H1 (cell line): ENCODE data around the gene SEC23IP. TPM values are rescaled to one million over a fixed set of nuclear protein-coding genes. Genes with fewer than 3 reads are reported as not detected.

Experiments
- ATF3 ChIP-seq: IDR thresholded peaks from 2 replicates; pipeline ENCODE4 v1.6.1; 2011; ENCODE audit warnings: low read depth, mild to moderate bottlenecking, low read length; ENCODE audit not compliant: insufficient read depth
- BCL11A ChIP-seq, 2 experiments: IDR thresholded peaks; one replicate each; pipeline ENCODE4 v1.6.1; 2011; ENCODE audit warnings: low read depth in 2 of 2, low read length in 2 of 2, mild to moderate bottlenecking in 2 of 2
- CHD7 ChIP-seq: fragments of 300-600 bp; sonication (generic); IDR thresholded peaks from 2 replicates; pipeline ENCODE4 v1.7.1; 2012; ENCODE audit warnings: low read length, moderate library complexity, mild to moderate bottlenecking, inconsistent platforms; ENCODE audit not compliant: insufficient replicate concordance
- E2F6 ChIP-seq: IDR thresholded peaks from 2 replicates; pipeline ENCODE4 v1.6.1; 2012; ENCODE audit warnings: inconsistent platforms
- HDAC6 ChIP-seq: IDR thresholded peaks from one replicate; pipeline ENCODE4 v1.7.1; 2012; ENCODE audit warnings: low read depth, mild to moderate bottlenecking, inconsistent platforms, low read length, moderate library complexity
- KDM4A ChIP-seq: IDR thresholded peaks from one replicate; pipeline ENCODE4 v1.7.1; 2012; ENCODE audit warnings: low read depth, mild to moderate bottlenecking, moderate library complexity, low read length, inconsistent platforms; ENCODE audit not compliant: severe bottlenecking
- POLR2A ChIP-seq, 2 experiments: IDR thresholded peaks; 1 replicate in 1 of 2; 2 replicates in 1 of 2; pipeline ENCODE4 v1.6.1; 2011; ENCODE audit warnings: low read depth in 2 of 2, low read length in 2 of 2, mild to moderate bottlenecking in 2 of 2; ENCODE audit errors: control extremely low read depth in 1 of 2
- RNF2 ChIP-seq: fragments of 200-900, 300-1000 bp; sonication (generic); IDR thresholded peaks from 2 replicates; pipeline ENCODE4 v1.7.1; 2016; ENCODE audit warnings: borderline replicate concordance, low read depth, mild to moderate bottlenecking, antibody characterized with exemption, low read length; ENCODE audit not compliant: poor library complexity, severe bottlenecking; ENCODE audit errors: missing control alignments
- SP1 ChIP-seq: IDR thresholded peaks from 2 replicates; pipeline ENCODE4 v1.6.1; 2011; ENCODE audit warnings: low read depth, low read length
- TAF7 ChIP-seq: optimal IDR thresholded peaks from 2 replicates; pipeline ENCODE3; 2011; ENCODE audit warnings: low read depth, mild to moderate bottlenecking, inconsistent platforms, low read length, moderate library complexity, borderline replicate concordance
- polyA plus RNA-seq, 7 experiments: library from polyadenylated mRNA; depleted of rRNA in 3 of 7; stranded (reverse) in 5 of 7; unstranded in 2 of 7; fragments of >200 nt in 5 of 7; fragments of 200-250 nt in 2 of 7; gene quantifications; 1 replicate in 5 of 7; 2 replicates in 1 of 7; 4 replicates in 1 of 7; pipeline versions ENCODE4 v1.2.1 to v1.2.3, GENCODE V29; 2011 to 2013; ENCODE audit warnings: missing spikeins in 2 of 7, mixed read lengths in 2 of 7
- total RNA-seq: library from RNA; stranded (reverse); fragmentation: NEBNext Ultra II Directional; extraction: Animal tissue kit (Norgen Biotek cat#: 25700); gene quantifications from 2 replicates; pipeline ENCODE4 v1.2.1, GENCODE V29; 2021

Gene SEC23IP
- total and polyA plus RNA-seq, 2 of the 8 experiments (the other 6 are each of a cell fraction or from before 2014, with no cell fraction given): 29.0 to 105 TPM

GRCh38 chr10:119962837-119963236 lies 70.3 kb downstream of the SEC23IP start (continued):
- TF ChIP-seq CHD7: no peak
- no peak for TF ChIP-seq POLR2A (IDR thresholded peaks at IDR 0.05; ENCODE audit: control extremely low read depth in 1 of 2, low read depth in 2 of 2, low read length in 2 of 2)
- TF ChIP-seq SP1: no peak
- no peak for TF ChIP-seq KDM4A
- TF ChIP-seq HDAC6: no peak
- no peak for TF ChIP-seq ATF3
- TF ChIP-seq E2F6: no peak
- no peak for TF ChIP-seq RNF2
- TF ChIP-seq BCL11A (IDR thresholded peaks at IDR 0.05; ENCODE audit: low read depth in 2 of 2, low read length in 2 of 2): no peak
- TF ChIP-seq TAF7: no peak
